ENCODE results near the gene UBR2.

GRCh38 chr6:42652024-42652746 lies 88.4 kb downstream of the UBR2 start:
- TF ChIP-seq CTCF (IDR thresholded peaks at IDR 0.05; ENCODE audit: low read depth, low read length) (no peak), EZH2phosphoT487 (IDR thresholded peaks at IDR 0.05; ENCODE audit: low read depth) (no peak)

Measured in OCI-LY3 (cell line).